ENCODE results near the gene CD180. TPM values are rescaled to one million over a fixed set of nuclear protein-coding genes. Genes with fewer than 3 reads are reported as not detected.

The CD180 gene
- total and polyA plus RNA-seq, 9 of the 15 experiments (the other 6 are each of a cell fraction or from before 2014, with no cell fraction given) = 0.01 to 0.07 TPM; not detected in 7

DNA sequence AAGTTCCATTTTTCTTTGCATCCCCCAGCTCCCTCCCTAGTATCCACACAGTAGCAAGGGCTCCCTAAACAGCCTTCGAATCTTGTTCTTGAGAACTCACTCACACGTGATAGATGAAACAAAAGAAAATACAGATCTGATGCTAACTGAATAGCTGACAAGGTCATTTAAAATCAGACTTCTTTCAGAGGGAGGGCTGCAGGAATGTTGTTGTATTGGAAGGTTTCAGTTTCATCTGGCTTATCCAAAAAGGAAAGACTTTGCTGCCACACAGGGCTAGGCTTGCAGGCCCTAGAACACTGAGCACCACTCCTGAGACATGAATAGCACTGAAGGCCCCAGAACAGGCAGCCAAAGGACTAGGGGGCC, 3.2 kb downstream of the CD180 start (continued):
- TF ChIP-seq, protein P1, sequence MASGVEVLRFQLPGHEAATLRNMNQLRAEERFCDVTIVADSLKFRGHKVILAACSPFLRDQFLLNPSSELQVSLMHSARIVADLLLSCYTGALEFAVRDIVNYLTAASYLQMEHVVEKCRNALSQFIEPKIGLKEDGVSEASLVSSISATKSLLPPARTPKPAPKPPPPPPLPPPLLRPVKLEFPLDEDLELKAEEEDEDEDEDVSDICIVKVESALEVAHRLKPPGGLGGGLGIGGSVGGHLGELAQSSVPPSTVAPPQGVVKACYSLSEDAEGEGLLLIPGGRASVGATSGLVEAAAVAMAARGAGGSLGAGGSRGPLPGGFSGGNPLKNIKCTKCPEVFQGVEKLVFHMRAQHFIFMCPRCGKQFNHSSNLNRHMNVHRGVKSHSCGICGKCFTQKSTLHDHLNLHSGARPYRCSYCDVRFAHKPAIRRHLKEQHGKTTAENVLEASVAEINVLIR (CRISPR knock-in tag; IDR thresholded peaks at IDR 0.05) = no peak
- TF ChIP-seq ZNF444 (CRISPR knock-in tag; IDR thresholded peaks at IDR 0.05) (no peak), RBM15 (IDR thresholded peaks at IDR 0.05; ENCODE audit: insufficient read depth, low read length) (no peak)

GRCh38 chr5:67192719-67193438, 3.7 kb downstream of the CD180 start:
- BruUV-seq (replicated peaks) = no TSS peak
- Histone ChIP-seq H4K20me1 (replicated peaks; ENCODE audit: control insufficient read depth, insufficient read depth, low read length) (no peaks in the 10 kb centered on the region; the same call in 1 of the 2 replicates), H3K4me3 (no peak overlapping the region), H3K27ac (ENCODE audit: extremely low read depth, low read depth, low read length) (no peak overlapping the region), H3K9ac (ENCODE audit: insufficient read depth in 1 of 2, low read depth in 2 of 2, low read length in 2 of 2) (no peak overlapping the region), H3K4me1 (replicated peaks in 1 of 2; ENCODE audit: control insufficient read depth in 2 of 2, insufficient read depth in 2 of 2, low read length in 2 of 2) (no peaks in the 10 kb centered on the region), H3K9me3 (replicated peaks; ENCODE audit: control insufficient read depth, insufficient read depth, low read depth, low read length) (no peaks in the 10 kb centered on the region), H3K9me1 (ENCODE audit: control insufficient read depth, insufficient read depth, low read length) (no peaks in the 10 kb centered on the region), H3K27me3 (ENCODE audit: control insufficient read depth in 2 of 2, insufficient read depth in 2 of 2, low read length in 2 of 2) (peaks cover 6 to 18% of the 10 kb centered on the region in 2 experiments; a peak in 3 of 5 replicates), H3K79me2 (ENCODE audit: control insufficient read depth, insufficient read depth, low read length) (no peaks in the 10 kb centered on the region), H2AFZ (ENCODE audit: low read depth, low read length) (no peak overlapping the region), H3K36me3 (ENCODE audit: control insufficient read depth, insufficient read depth, low read length) (no peaks in the 10 kb centered on the region), H3K4me2 (ENCODE audit: insufficient read depth, low read length) (no peak overlapping the region)
- ATAC-seq (no peak), DNase-seq (ENCODE audit: extremely low read depth in 1 of 4, low spot score in 3 of 4) (no peak), FAIRE-seq (no peak)
- POLR2A ChIA-PET = no interaction called here
- in situ Hi-C loops (cut with MboI) = no loop called here
- TF ChIP-seq NUFIP1 (IDR thresholded peaks at IDR 0.05; ENCODE audit: partially characterized antibody) (no peak), NRF1 (conservative IDR thresholded peaks at IDR 0.05 in 1 of 2, IDR thresholded peaks at IDR 0.05 in 1 of 2) (no peak), GATAD2B (IDR thresholded peaks at IDR 0.05; ENCODE audit: borderline replicate concordance) (no peak), FOXO4 (CRISPR knock-in tag; IDR thresholded peaks at IDR 0.05) (no peak)
- TF ChIP-seq, protein P2, sequence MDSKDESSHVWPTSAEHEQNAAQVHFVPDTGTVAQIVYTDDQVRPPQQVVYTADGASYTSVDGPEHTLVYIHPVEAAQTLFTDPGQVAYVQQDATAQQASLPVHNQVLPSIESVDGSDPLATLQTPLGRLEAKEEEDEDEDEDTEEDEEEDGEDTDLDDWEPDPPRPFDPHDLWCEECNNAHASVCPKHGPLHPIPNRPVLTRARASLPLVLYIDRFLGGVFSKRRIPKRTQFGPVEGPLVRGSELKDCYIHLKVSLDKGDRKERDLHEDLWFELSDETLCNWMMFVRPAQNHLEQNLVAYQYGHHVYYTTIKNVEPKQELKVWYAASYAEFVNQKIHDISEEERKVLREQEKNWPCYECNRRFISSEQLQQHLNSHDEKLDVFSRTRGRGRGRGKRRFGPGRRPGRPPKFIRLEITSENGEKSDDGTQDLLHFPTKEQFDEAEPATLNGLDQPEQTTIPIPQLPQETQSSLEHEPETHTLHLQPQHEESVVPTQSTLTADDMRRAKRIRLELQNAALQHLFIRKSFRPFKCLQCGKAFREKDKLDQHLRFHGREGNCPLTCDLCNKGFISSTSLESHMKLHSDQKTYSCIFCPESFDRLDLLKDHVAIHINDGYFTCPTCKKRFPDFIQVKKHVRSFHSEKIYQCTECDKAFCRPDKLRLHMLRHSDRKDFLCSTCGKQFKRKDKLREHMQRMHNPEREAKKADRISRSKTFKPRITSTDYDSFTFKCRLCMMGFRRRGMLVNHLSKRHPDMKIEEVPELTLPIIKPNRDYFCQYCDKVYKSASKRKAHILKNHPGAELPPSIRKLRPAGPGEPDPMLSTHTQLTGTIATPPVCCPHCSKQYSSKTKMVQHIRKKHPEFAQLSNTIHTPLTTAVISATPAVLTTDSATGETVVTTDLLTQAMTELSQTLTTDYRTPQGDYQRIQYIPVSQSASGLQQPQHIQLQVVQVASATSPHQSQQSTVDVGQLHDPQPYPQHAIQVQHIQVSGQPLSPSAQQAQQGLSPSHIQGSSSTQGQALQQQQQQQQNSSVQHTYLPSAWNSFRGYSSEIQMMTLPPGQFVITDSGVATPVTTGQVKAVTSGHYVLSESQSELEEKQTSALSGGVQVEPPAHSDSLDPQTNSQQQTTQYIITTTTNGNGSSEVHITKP (IDR thresholded peaks at IDR 0.05; ENCODE audit: partially characterized antibody) = peak; percentile 11
- intact Hi-C loops (cut with micrococcal nuclease) = no loop called here
- CTCF ChIA-PET (ENCODE audit: low intra/inter-chr PET ratio) = no interaction called here
- WGBS (ENCODE audit: insufficient coverage, low coverage, missing lambda C conversion rate) = 6% methylated on average over 9 of the region's 9 CpGs

Data from K562 (cell line).